SU-DHL-6 (cell line): ENCODE data around the gene RNF14.

Source experiments
- H2AFZ ChIP-seq: fragments of 200-600 bp; sonication (generic); 2 replicates; pipeline ENCODE4 v1.6.1; 2014; ENCODE audit warnings: low read depth, mild to moderate bottlenecking, moderate library complexity, mixed read lengths, antibody characterized with exemption, low read length; ENCODE audit not compliant: severe bottlenecking
- H3F3A ChIP-seq: fragments of 200-600 bp; shearing (Covaris generic); 2 replicates; pipeline ENCODE4 v1.6.0; 2016; ENCODE audit warnings: antibody characterized with exemption, mild to moderate bottlenecking; ENCODE audit not compliant: insufficient read depth
- H3K27ac ChIP-seq: fragments of 200-600 bp; sonication (generic); 2 replicates; pipeline ENCODE4 v1.5.1; 2016; ENCODE audit warnings: low read depth, mild to moderate bottlenecking, low read length, moderate library complexity, mixed read lengths
- H3K27me3 ChIP-seq: fragments of 200-600 bp; sonication (generic), shearing (Covaris generic); 2 replicates; pipeline ENCODE4 v1.6.0; 2014; ENCODE audit warnings: mild to moderate bottlenecking, low read length
- H3K36me3 ChIP-seq: fragments of 200-600 bp; sonication (generic); 2 replicates; pipeline ENCODE4 v1.6.1; 2014; ENCODE audit warnings: mild to moderate bottlenecking, low read length, mixed read lengths
- H3K4me2 ChIP-seq: fragments of 300-600, 200-600 bp; shearing (Covaris generic), sonication (generic); 2 replicates; pipeline ENCODE4 v1.6.0; 2014; ENCODE audit warnings: low read length, low read depth, mild to moderate bottlenecking; ENCODE audit not compliant: poor library complexity, severe bottlenecking
- H3K4me3 ChIP-seq: fragments of 200-600 bp; sonication (generic); 2 replicates; pipeline ENCODE4 v1.5.1; 2014; ENCODE audit warnings: antibody characterized with exemption, low read length, mild to moderate bottlenecking, mixed read lengths; ENCODE audit not compliant: insufficient read depth, poor library complexity, severe bottlenecking
- H3K79me2 ChIP-seq: fragments of 200-600 bp; sonication (generic); 2 replicates; pipeline ENCODE4 v1.6.1; 2014; ENCODE audit warnings: mild to moderate bottlenecking, low read length, moderate library complexity; ENCODE audit not compliant: insufficient read depth
- H3K9ac ChIP-seq: fragments of 200-600 bp; sonication (generic); 2 replicates; pipeline ENCODE4 v1.7.0; 2014; ENCODE audit warnings: mild to moderate bottlenecking, low read length
- H3K9me2 ChIP-seq: fragments of 200-600 bp; sonication (generic); replicated peaks from 2 replicates; pipeline ENCODE4 v1.6.1; 2014; ENCODE audit warnings: low read length; ENCODE audit not compliant: insufficient read depth
- H3K9me3 ChIP-seq: fragments of 200-600 bp; sonication (generic); 2 replicates; pipeline ENCODE4 v1.6.1; 2014; ENCODE audit warnings: low read length, mixed read lengths; ENCODE audit not compliant: insufficient read depth
- H4K20me1 ChIP-seq: fragments of 200-600 bp; sonication (generic); 2 replicates; pipeline ENCODE4 v1.6.1; 2014; ENCODE audit warnings: low read depth, mild to moderate bottlenecking, antibody characterized with exemption, low read length, moderate library complexity, mixed read lengths
- EZH2phosphoT487 ChIP-seq: fragments of 200-600 bp; sonication (generic), shearing (Covaris generic); conservative IDR thresholded peaks from 2 replicates; pipeline ENCODE4 v1.6.1; 2018; ENCODE audit warnings: mild to moderate bottlenecking, antibody characterized with exemption, low read length, moderate library complexity, mixed read lengths
- TF ChIP-seq, protein P1 (sequence below): fragments of 200-600 bp; sonication (generic); IDR thresholded peaks from one replicate; pipeline ENCODE4 v1.5.1; 2017; ENCODE audit warnings: antibody characterized with exemption, mild to moderate bottlenecking, low read length, moderate library complexity; ENCODE audit not compliant: insufficient read depth, poor library complexity, severe bottlenecking

RNF14 gene

DNA sequence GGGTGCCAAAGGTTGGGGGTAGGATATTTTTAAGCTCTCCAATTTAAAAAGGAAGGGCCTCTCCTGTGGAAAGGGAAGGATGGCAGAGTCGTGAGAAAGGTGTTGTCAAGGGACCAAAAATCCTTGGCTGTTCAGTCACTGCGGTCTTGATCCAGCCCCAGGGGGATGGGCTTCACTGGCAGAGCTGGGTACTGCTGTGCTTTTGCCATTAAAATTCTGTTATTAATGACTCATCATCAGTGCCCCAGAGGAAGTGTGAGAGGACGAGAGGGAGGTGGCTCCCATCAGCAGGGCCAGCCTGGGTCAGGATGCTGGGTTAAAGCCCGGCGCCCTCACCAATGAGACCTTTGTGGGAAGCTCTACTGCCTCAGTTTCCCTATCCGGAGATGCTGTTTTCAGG, 27.6 kb upstream of the RNF14 start:
- no peak overlapping the region for H3K27ac ChIP-seq
- H3K9me3 ChIP-seq: no peaks in the 10 kb centered on the region
- no peaks in the 10 kb centered on the region for H3K9me2 ChIP-seq
- no peak overlapping the region for H3K4me2 ChIP-seq
- no peak overlapping the region for H3K9ac ChIP-seq
- H3K4me3 ChIP-seq: no peak overlapping the region
- no peaks in the 10 kb centered on the region for H4K20me1 ChIP-seq
- no peaks in the 10 kb centered on the region for H3K79me2 ChIP-seq
- no peaks in the 10 kb centered on the region for H3K27me3 ChIP-seq
- H3K36me3 ChIP-seq: no peaks in the 10 kb centered on the region
- H2AFZ ChIP-seq: no peak overlapping the region
- H3F3A ChIP-seq: no peaks in the 10 kb centered on the region; the same call in 1 of the 2 replicates
- TF ChIP-seq EZH2phosphoT487: no peak
- TF ChIP-seq, protein P1, sequence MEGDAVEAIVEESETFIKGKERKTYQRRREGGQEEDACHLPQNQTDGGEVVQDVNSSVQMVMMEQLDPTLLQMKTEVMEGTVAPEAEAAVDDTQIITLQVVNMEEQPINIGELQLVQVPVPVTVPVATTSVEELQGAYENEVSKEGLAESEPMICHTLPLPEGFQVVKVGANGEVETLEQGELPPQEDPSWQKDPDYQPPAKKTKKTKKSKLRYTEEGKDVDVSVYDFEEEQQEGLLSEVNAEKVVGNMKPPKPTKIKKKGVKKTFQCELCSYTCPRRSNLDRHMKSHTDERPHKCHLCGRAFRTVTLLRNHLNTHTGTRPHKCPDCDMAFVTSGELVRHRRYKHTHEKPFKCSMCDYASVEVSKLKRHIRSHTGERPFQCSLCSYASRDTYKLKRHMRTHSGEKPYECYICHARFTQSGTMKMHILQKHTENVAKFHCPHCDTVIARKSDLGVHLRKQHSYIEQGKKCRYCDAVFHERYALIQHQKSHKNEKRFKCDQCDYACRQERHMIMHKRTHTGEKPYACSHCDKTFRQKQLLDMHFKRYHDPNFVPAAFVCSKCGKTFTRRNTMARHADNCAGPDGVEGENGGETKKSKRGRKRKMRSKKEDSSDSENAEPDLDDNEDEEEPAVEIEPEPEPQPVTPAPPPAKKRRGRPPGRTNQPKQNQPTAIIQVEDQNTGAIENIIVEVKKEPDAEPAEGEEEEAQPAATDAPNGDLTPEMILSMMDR: no peak

DNA sequence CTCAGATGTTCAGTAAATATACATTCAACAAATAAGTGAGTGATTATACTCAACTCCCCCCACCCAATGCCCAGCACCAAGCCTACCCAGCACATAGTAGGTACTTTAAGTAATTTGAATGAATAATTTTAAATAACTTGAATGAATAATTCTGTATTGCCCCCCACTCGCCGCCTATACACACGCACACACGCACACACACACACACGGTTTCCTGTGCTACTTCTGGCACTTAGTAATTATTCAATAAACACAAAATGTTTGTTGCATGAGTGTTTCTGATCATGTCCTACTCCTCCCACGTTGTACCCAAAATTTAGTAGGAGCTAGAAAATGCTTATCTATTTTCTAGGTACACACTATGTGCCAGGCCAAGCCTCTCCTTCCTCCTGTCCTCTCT, 27.1 kb upstream of the RNF14 start:
- H3K9ac ChIP-seq: no peak overlapping the region
- no peak overlapping the region for H3K27ac ChIP-seq

DNA sequence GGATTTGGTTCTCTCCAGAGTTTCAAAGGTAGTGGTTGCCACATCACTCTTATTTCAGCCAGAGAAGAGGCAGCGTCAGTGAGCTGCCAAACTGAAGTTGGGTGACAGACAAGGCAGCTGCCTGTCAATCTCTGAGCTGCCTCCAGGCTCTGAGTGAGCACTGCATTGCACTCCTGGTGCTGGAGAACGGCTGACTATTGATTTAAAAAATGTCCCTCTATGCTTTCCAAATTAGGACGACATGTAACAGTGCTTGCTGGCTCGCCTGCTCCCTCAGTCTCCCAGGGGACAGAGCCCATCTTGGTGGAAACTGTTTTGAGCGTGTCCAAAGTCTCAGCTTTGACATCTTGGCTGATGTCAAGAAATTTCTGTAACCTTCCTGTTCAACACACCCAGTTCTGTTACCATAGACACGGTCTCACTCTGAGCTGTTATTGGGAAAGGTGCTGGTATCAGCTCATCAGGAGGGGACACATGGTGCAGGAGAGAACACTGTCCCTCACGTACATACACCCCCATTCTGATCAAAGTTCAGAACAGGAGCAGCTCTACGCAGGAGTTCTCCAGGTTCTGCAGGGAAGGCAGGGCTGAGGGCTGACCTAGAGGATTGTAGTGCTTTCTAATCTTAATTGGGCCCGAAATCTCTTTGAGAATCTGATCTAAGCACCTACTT, 26.6 kb upstream of the RNF14 start:
- H3K9me2 ChIP-seq: no peaks in the 10 kb centered on the region
- H3K4me2 ChIP-seq: no peak overlapping the region
- H3K79me2 ChIP-seq: no peaks in the 10 kb centered on the region
- no peaks in the 10 kb centered on the region; the same call in 1 of the 2 replicates for H3F3A ChIP-seq
- H3K9ac ChIP-seq: no peak overlapping the region
- H3K27ac ChIP-seq: no peak overlapping the region
- H2AFZ ChIP-seq: no peak overlapping the region
- H4K20me1 ChIP-seq: no peaks in the 10 kb centered on the region
- TF ChIP-seq, protein P1: no peak
- TF ChIP-seq EZH2phosphoT487: no peak
- H3K4me3 ChIP-seq: no peak overlapping the region
- H3K36me3 ChIP-seq: no peaks in the 10 kb centered on the region
- no peaks in the 10 kb centered on the region for H3K27me3 ChIP-seq
- H3K9me3 ChIP-seq: no peaks in the 10 kb centered on the region

More for the DNA sequence above, 27.1 kb upstream of the RNF14 start:
- TF ChIP-seq EZH2phosphoT487: no peak
- TF ChIP-seq, protein P1: no peak
- no peaks in the 10 kb centered on the region for H3K79me2 ChIP-seq
- no peaks in the 10 kb centered on the region for H3K9me3 ChIP-seq
- H3F3A ChIP-seq: no peaks in the 10 kb centered on the region; the same call in 1 of the 2 replicates
- H3K4me2 ChIP-seq: no peak overlapping the region
- H2AFZ ChIP-seq: no peak overlapping the region
- H3K4me3 ChIP-seq: no peak overlapping the region
- H3K36me3 ChIP-seq: no peaks in the 10 kb centered on the region
- H3K9me2 ChIP-seq: no peaks in the 10 kb centered on the region
- H4K20me1 ChIP-seq: no peaks in the 10 kb centered on the region
- no peaks in the 10 kb centered on the region for H3K27me3 ChIP-seq
